BLaER1 treated with 17β-estradiol and CSF1 and Interleukin-3, amounts not matched to agents 10 nM and 100 nM (cell line): ENCODE data around the gene NETO2.

Experiments used
- H3K27ac ChIP-seq, 11 experiments: shearing (Covaris generic); formaldehyde crosslinking; 2 replicates each; pipeline ENCODE4 v1.8.1; 2022
- H3K27me3 ChIP-seq, 11 experiments: shearing (Covaris generic); formaldehyde crosslinking; 2 replicates each; pipeline ENCODE4 v1.8.1; 2022
- H3K36me3 ChIP-seq, 11 experiments: shearing (Covaris generic); formaldehyde crosslinking; 2 replicates each; pipeline ENCODE4 v1.8.1; 2022
- H3K4me1 ChIP-seq, 10 experiments: shearing (Covaris generic); formaldehyde crosslinking; 2 replicates each; pipeline ENCODE4 v1.8.1; 2022
- H3K4me2 ChIP-seq, 11 experiments: shearing (Covaris generic); formaldehyde crosslinking; 2 replicates each; pipeline ENCODE4 v1.8.1; 2022
- H3K4me3 ChIP-seq, 10 experiments: shearing (Covaris generic); formaldehyde crosslinking; 2 replicates each; pipeline ENCODE4 v1.8.1; 2022
- H3K9ac ChIP-seq, 11 experiments: shearing (Covaris generic); formaldehyde crosslinking; 2 replicates each; pipeline ENCODE4 v1.8.1; 2022
- H3K9me3 ChIP-seq, 11 experiments: shearing (Covaris generic); formaldehyde crosslinking; replicated peaks in 1 of 11; 2 replicates each; pipeline ENCODE4 v1.8.1; 2022
- H4K20me1 ChIP-seq, 11 experiments: shearing (Covaris generic); formaldehyde crosslinking; 2 replicates each; pipeline ENCODE4 v1.8.1; 2022
- Cebpa-rat ChIP-seq, 11 experiments: shearing (Covaris generic); IDR thresholded peaks; 2 replicates each; pipeline ENCODE4 v1.8.1; 2022

Gene NETO2

DNA sequence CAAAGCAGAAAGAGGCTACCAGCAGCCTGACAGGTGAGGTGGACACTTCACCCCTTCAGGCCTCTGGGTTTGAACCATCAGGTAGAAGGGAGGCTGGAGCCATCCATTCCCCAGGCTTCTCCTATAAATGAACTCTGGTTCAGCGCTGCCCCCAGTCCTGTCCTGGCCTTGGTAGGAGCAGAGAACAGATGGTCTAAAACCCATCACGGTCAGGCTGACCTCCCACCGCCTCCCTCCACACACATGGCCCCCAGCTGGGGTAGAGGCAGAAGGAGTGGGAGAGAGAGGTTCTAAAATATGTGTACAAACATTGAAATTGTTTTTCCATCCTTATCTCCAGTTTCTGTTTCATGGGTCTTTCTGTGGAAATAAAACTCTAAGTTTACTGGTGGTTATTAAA lies 110.6 kb downstream of the NETO2 start:
- Histone ChIP-seq H3K9me3 (no peaks in the 10 kb centered on the region), H3K27me3 (peaks cover 0 to 9% (median 4%) of the 10 kb centered on the region in 11 experiments; a peak in 4 of 22 replicates), H3K9ac (no peak overlapping the region), H3K27ac (peak overlapping the region in 5 of 11 experiments; percentile 22 to 66 (median 56); a peak in 7 of 22 replicates), H4K20me1 (no peaks in the 10 kb centered on the region), H3K4me1 (peaks cover 0 to 34% (median 24%) of the 10 kb centered on the region in 10 experiments; a peak in 17 of 20 replicates), H3K4me2 (peak overlapping the region in 9 of 11 experiments; percentile 29 to 71 (median 56); a peak in 16 of 22 replicates), H3K4me3 (no peak overlapping the region), H3K36me3 (no peaks in the 10 kb centered on the region)
- TF ChIP-seq Cebpa-rat (IDR thresholded peaks at IDR 0.05): no peak

DNA sequence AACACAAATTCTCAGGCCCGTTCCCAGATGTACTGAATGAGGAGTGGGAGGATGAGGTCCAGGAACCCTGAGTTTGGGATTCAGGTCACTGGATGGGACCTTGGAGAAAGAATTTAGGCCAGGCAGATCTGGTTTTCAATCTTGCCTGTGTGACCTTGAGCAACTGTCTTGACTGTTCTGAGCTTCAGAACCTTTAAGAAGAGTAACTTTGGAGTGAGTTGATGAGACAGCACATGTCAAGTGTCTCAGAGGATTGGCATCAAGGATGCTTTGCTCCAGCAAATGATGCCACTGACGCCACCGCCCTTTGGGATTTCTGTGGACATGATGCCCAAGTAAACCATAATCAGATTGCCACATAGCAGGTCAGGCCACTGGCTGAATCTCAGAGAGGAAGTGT lies 114.0 kb downstream of the NETO2 start:
- Histone ChIP-seq H3K9me3 (no peaks in the 10 kb centered on the region), H3K27me3 (no peaks in the 10 kb centered on the region), H3K27ac (no peak overlapping the region; a peak in 1 of 22 replicates), H3K4me1 (peaks cover 0 to 25% (median 16%) of the 10 kb centered on the region in 10 experiments; a peak in 17 of 20 replicates), H3K9ac (no peak overlapping the region), H3K4me2 (peak overlapping the region in 1 of 11 experiments; percentile 33; a peak in 1 of 22 replicates), H4K20me1 (no peaks in the 10 kb centered on the region), H3K4me3 (no peak overlapping the region), H3K36me3 (no peaks in the 10 kb centered on the region)
- TF ChIP-seq Cebpa-rat (IDR thresholded peaks at IDR 0.05): no peak

DNA sequence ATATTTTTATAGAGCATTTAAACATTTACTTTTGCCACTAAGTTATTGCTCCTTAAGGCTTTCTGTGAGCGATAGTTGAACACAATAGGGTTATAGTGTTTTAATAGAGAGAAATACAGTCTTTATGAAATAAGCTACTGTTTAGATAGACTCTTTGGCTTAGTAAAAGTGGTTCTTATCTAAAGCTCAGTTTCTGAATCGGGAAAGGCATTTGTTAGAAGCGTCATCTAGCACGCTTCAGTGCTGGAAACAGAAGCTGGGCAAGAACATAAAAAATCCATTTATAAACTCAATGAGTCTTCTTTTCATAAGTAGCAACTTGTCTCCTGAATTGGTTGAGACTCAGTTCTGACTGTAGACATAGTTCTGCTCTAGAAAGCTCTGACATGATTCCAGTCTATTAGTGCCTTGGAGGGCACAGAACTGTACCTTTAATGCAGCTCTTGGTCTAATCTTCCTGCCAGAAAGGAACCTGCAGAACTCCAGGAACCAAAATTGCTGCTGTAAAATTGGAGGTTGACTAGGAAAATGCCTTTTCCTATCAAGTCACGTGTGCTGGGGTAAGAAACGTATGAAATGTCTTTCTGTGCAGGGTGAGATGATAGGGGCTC lies 114.9 kb downstream of the NETO2 start:
- no peak for TF ChIP-seq Cebpa-rat (IDR thresholded peaks at IDR 0.05)
- H3K9ac ChIP-seq: no peak overlapping the region
- H3K9me3 ChIP-seq: no peaks in the 10 kb centered on the region
- no peaks in the 10 kb centered on the region for H3K36me3 ChIP-seq
- no peaks in the 10 kb centered on the region for H3K27me3 ChIP-seq
- H3K4me3 ChIP-seq: no peak overlapping the region
- no peak overlapping the region for H3K4me2 ChIP-seq
- H3K27ac ChIP-seq: no peak overlapping the region
- no peaks in the 10 kb centered on the region for H4K20me1 ChIP-seq
- H3K4me1 ChIP-seq: peaks cover 0 to 19% (median 9%) of the 10 kb centered on the region in 10 experiments; a peak in 17 of 20 replicates
